ENCODE results near the gene FBXW9.

GRCh38 chr19:12727745-12728433 lies 31.5 kb upstream of the FBXW9 start:
- TF ChIP-seq CTCF (IDR thresholded peaks at IDR 0.05; ENCODE audit: poor library complexity): no peak
- TF ChIP-seq EZH2 (IDR thresholded peaks at IDR 0.05; ENCODE audit: borderline replicate concordance): no peak

Data from hepatocyte (in vitro differentiated cells).